K562 (cell line): ENCODE data around the gene AKAP12. TPM values are rescaled to one million over a fixed set of nuclear protein-coding genes. Genes with fewer than 3 reads are reported as not detected.

ENCODE experiments used
- ATAC-seq: fragments of 200-7000 bp; cut with Tn5 transposase; 3 replicates; pipeline ENCODE4 v1.9.1; 2020; ENCODE audit warnings: moderate library complexity
- BruUV-seq: library from RNA; stranded (reverse); fragments of 400-500 nt; replicated peaks from 2 replicates; lab custom pipeline; 2021; lab: Mats Ljungman, UMichigan
- CTCF ChIA-PET: fragments of 300-600 bp; formaldehyde crosslinking; extraction: SDS; loops from one replicate; lab custom pipeline; 2021; ENCODE audit warnings: low intra/inter-chr PET ratio; lab: Yijun Ruan, JAX
- POLR2A ChIA-PET: fragments of 300-600, 350-650 bp; sonication (Branson Sonifier 250); formaldehyde crosslinking; extraction: SDS; loops from one replicate; lab custom pipeline; 2021; ENCODE audit warnings: antibody characterized with exemption, inconsistent platforms; lab: Yijun Ruan, JAX
- DNase-seq, 4 experiments: peaks; one replicate each; pipeline versions ENCODE4 v3.0.0 to v3.0.0-alpha.2; 2011 to 2018; ENCODE audit warnings: low spot score in 3 of 4, mixed read lengths in 3 of 4; ENCODE audit errors: extremely low read depth in 1 of 4
- FAIRE-seq: peaks from 2 replicates; lab custom pipeline; 2011; peaks lifted over from hg19 to GRCh38; lab: Jason Lieb, UNC
- H2AFZ ChIP-seq: 2 replicates; pipeline ENCODE4 v1.6.0; 2011; ENCODE audit warnings: low read depth, low read length, control low read depth, inconsistent platforms
- H3K27ac ChIP-seq: fragments of 200-600 bp; 3 replicates; pipeline ENCODE4 v1.8.0; 2011; ENCODE audit warnings: low read depth, mild to moderate bottlenecking, control low read depth, inconsistent platforms, low read length, moderate library complexity, mixed read lengths; ENCODE audit errors: extremely low read depth
- H3K27me3 ChIP-seq, 2 experiments: fragments of 300-600 bp in 1 of 2; 2 replicates in 1 of 2; 3 replicates in 1 of 2; pipeline versions ENCODE4 v1.6.0 to v1.8.0; 2011; ENCODE audit warnings: inconsistent platforms in 2 of 2, low read length in 2 of 2, mild to moderate bottlenecking in 1 of 2, mixed read lengths in 1 of 2, moderate library complexity in 1 of 2; ENCODE audit not compliant: control insufficient read depth in 2 of 2, insufficient read depth in 2 of 2
- H3K36me3 ChIP-seq: fragments of 300-600 bp; 3 replicates; pipeline ENCODE4 v1.8.0; 2011; ENCODE audit warnings: mild to moderate bottlenecking, low read length, inconsistent platforms; ENCODE audit not compliant: control insufficient read depth, insufficient read depth
- H3K4me1 ChIP-seq, 2 experiments: fragments of 200-600 bp in 1 of 2; replicated peaks in 1 of 2; 2 replicates in 1 of 2; 3 replicates in 1 of 2; pipeline versions ENCODE4 v1.5.1 to v1.8.0; 2011; ENCODE audit warnings: inconsistent platforms in 2 of 2, low read length in 2 of 2, mild to moderate bottlenecking in 1 of 2, mixed read lengths in 1 of 2, moderate library complexity in 1 of 2; ENCODE audit not compliant: control insufficient read depth in 2 of 2, insufficient read depth in 2 of 2
- H3K4me2 ChIP-seq: 2 replicates; pipeline ENCODE4 v1.6.1; 2011; ENCODE audit warnings: low read length, control low read depth, inconsistent platforms, mixed read lengths; ENCODE audit not compliant: insufficient read depth
- H3K4me3 ChIP-seq: fragments of 200-600 bp; sonication (generic), shearing (Covaris generic); 2 replicates; pipeline ENCODE4 v1.5.1; 2016; ENCODE audit warnings: control low read depth, inconsistent platforms
- H3K79me2 ChIP-seq: fragments of 200-600 bp; 3 replicates; pipeline ENCODE4 v1.8.0; 2011; ENCODE audit warnings: low read length, inconsistent platforms; ENCODE audit not compliant: control insufficient read depth, insufficient read depth
- H3K9ac ChIP-seq, 2 experiments: 2 replicates each; pipeline versions ENCODE4 v1.6.0 to v1.6.1; 2011; ENCODE audit warnings: low read depth in 2 of 2, low read length in 2 of 2, control low read depth in 1 of 2, inconsistent platforms in 1 of 2, mild to moderate bottlenecking in 1 of 2, mixed read lengths in 1 of 2; ENCODE audit not compliant: insufficient read depth in 1 of 2
- H3K9me1 ChIP-seq: one replicate; pipeline ENCODE4 v1.6.0; 2011; ENCODE audit warnings: inconsistent platforms, mild to moderate bottlenecking, low read length, moderate library complexity; ENCODE audit not compliant: control insufficient read depth, insufficient read depth
- H3K9me3 ChIP-seq: replicated peaks from 2 replicates; pipeline ENCODE4 v1.5.1; 2011; ENCODE audit warnings: low read depth, low read length, inconsistent platforms; ENCODE audit not compliant: control insufficient read depth, insufficient read depth
- H4K20me1 ChIP-seq: replicated peaks from 2 replicates; pipeline ENCODE4 v1.6.1; 2011; ENCODE audit warnings: low read length, inconsistent platforms, mixed read lengths; ENCODE audit not compliant: control insufficient read depth, insufficient read depth
- C11orf30 ChIP-seq: fragments of 450-650 bp; IDR thresholded peaks from 2 replicates; pipeline ENCODE4 v1.6.1; 2016; ENCODE audit warnings: low read depth, mild to moderate bottlenecking
- E2F8 ChIP-seq: fragments of 450-650 bp; IDR thresholded peaks from 2 replicates; pipeline ENCODE4 v1.7.1; 2018; ENCODE audit warnings: mild to moderate bottlenecking, low read depth; ENCODE audit not compliant: partially characterized antibody
- ILK ChIP-seq: fragments of 450-650 bp; IDR thresholded peaks from 2 replicates; pipeline ENCODE4 v1.6.1; 2016; ENCODE audit warnings: missing genetic modification characterization, low read depth, mild to moderate bottlenecking, missing compliant biosample characterization, moderate library complexity, borderline replicate concordance
- MAFF ChIP-seq: IDR thresholded peaks from 2 replicates; pipeline ENCODE4 v1.6.1; 2012; ENCODE audit warnings: low read length, improper control_type of control experiment
- MAFG ChIP-seq: fragments of 450-650 bp; conservative IDR thresholded peaks from 2 replicates; pipeline ENCODE4 v1.6.1; 2016; ENCODE audit warnings: missing genetic modification characterization, missing compliant biosample characterization
- NR4A1 ChIP-seq, 2 experiments: fragments of 250-450 bp in 1 of 2; fragments of 450-650 bp in 1 of 2; sonication (Bioruptor Pico) in 1 of 2; IDR thresholded peaks; 2 replicates each; pipeline versions ENCODE4 v1.4.0 to v1.6.1; 2016 to 2020; ENCODE audit warnings: mild to moderate bottlenecking in 2 of 2, missing compliant biosample characterization in 1 of 2, missing genetic modification characterization in 1 of 2, moderate library complexity in 1 of 2
- PRMT5 ChIP-seq: sonication (generic); formaldehyde crosslinking; IDR thresholded peaks from 2 replicates; pipeline ENCODE4 v1.5.0; 2020; ENCODE audit warnings: missing genetic modification reagents
- SREBF1 ChIP-seq: fragments of 150-350 bp; IDR thresholded peaks from 2 replicates; pipeline ENCODE4 v1.6.1; 2014; ENCODE audit warnings: antibody characterized with exemption, low read depth, low read length, borderline replicate concordance
- ZNF316 ChIP-seq: fragments of 450-650 bp; IDR thresholded peaks from 2 replicates; pipeline ENCODE4 v1.6.1; 2016
- WGBS: fragments of 100-300 bp; shearing (Covaris generic); methylation state at CpG from one replicate; pipeline ENCODE4 v1.1.6; 2016; ENCODE audit warnings: low coverage, mixed read lengths; ENCODE audit not compliant: insufficient coverage; ENCODE audit errors: missing lambda C conversion rate; 5-methylcytosine and 5-hydroxymethylcytosine counted together
- in situ Hi-C: fragments of 300-500 bp; cut with MboI; formaldehyde crosslinking; loops from 4 replicates; pipeline ENCODE4 v1.15.0; 2018; ENCODE audit warnings: inconsistent platforms, mixed read lengths
- intact Hi-C: fragments of 100-400 bp; cut with micrococcal nuclease; formaldehyde crosslinking; loops from 2 replicates; pipeline ENCODE4 v1.14.2; 2022
- polyA plus RNA-seq, 8 experiments: library from polyadenylated mRNA; depleted of rRNA in 4 of 8; stranded (reverse) in 5 of 8; unstranded in 3 of 8; fragments of >200 nt; fragmentation: Nextera tagmentation in 2 of 8; fragmentation: Illumina TruSeq in 1 of 8; extraction: Ambion mirVana in 2 of 8; extraction: Trizol in 1 of 8; gene quantifications; 2 replicates each; pipeline versions ENCODE4 v1.2.1 to v1.2.3, GENCODE V29; 2011 to 2014; ENCODE audit warnings: inconsistent platforms in 1 of 8, missing spikeins in 1 of 8
- total RNA-seq, 7 experiments: library from RNA; depleted of rRNA in 6 of 7; stranded (reverse); fragments of >200 nt in 6 of 7; fragmentation: Illumina TruSeq in 2 of 7; extraction: Trizol in 2 of 7; gene quantifications; 2 replicates each; pipeline versions ENCODE4 v1.2.1 to v1.2.3, GENCODE V29; 2011 to 2021; ENCODE audit warnings: low replicate concordance in 1 of 7

The AKAP12 gene
- total and polyA plus RNA-seq, 9 of the 15 experiments (the other 6 are each of a cell fraction or from before 2014, with no cell fraction given), result 0.08 to 2.0 (median 0.62) TPM

GRCh38 chr6:151288712-151289398 lies 49.1 kb downstream of the AKAP12 start:
- intact Hi-C loops, result no loop called here
- H3K36me3 ChIP-seq, result no peaks in the 10 kb centered on the region
- 0 out of 2 replicates have a peak, but pooled peaks cover 3% of the 10 kb centered on the region for H4K20me1 ChIP-seq
- no peak overlapping the region for H3K4me3 ChIP-seq
- H3K9me1 ChIP-seq, result no peaks in the 10 kb centered on the region
- peaks cover 45 to 64% of the 10 kb centered on the region in 2 experiments for H3K27me3 ChIP-seq
- H3K4me1 ChIP-seq, result no peaks in the 10 kb centered on the region; a peak in 1 of 5 replicates
- no peak overlapping the region for H3K9ac ChIP-seq
- TF ChIP-seq SREBF1, result no peak
- no peak for TF ChIP-seq NR4A1 (CRISPR knock-in tag; IDR thresholded peaks at IDR 0.05)
- no peak for TF ChIP-seq NR4A1 (tag; IDR thresholded peaks at IDR 0.05)
- TF ChIP-seq MAFF, result peak; percentile 40; the same call in 1 of the 2 replicates
- TF ChIP-seq E2F8, result no peak
- no peak for TF ChIP-seq ILK (tag)
- no peak for TF ChIP-seq PRMT5 (CRISPR knock-in tag)
- peak; percentile 76 for TF ChIP-seq ZNF316
- peak; percentile 64 for TF ChIP-seq C11orf30
- TF ChIP-seq MAFG, result peak; percentile 57; the same call in 1 of the 2 replicates
- ChIA-PET CTCF (interaction anchor here (0.6 kb wide), 1 partner anchor 32 kb away, joined by 4 read pairs; no protein-coding TSS in a partner anchor), POLR2A (no interaction called here)
- H2AFZ ChIP-seq, result no peak overlapping the region
- no peaks in the 10 kb centered on the region for H3K79me2 ChIP-seq
- 9% methylated on average over 10 of the region's 10 CpGs for WGBS
- H3K9me3 ChIP-seq, result no peaks in the 10 kb centered on the region
- ATAC-seq (no peak), FAIRE-seq (no peak), DNase-seq (no peak)
- in situ Hi-C loops, result no loop called here
- BruUV-seq, result no TSS peak
- no peak overlapping the region for H3K4me2 ChIP-seq
- H3K27ac ChIP-seq, result no peak overlapping the region
